Astrocyte (in vitro differentiated cells and primary cell): Measurements from ENCODE around the gene APP. TPM values are rescaled to one million over a fixed set of nuclear protein-coding genes. Genes with fewer than 3 reads are reported as not detected.
A peak's percentile ranks its signal among the peaks of the same experiment; 100 is the strongest.

ENCODE experiments used
- DNase-seq: peaks from one replicate; pipeline ENCODE4 v3.0.0-alpha.2; 2010; ENCODE audit warnings: low read depth
- FAIRE-seq: peaks from 2 replicates; lab custom pipeline; 2011; peaks lifted over from hg19 to GRCh38; lab: Jason Lieb, UNC
- H2AFZ ChIP-seq: 2 replicates; pipeline ENCODE4 v1.6.0; 2012; ENCODE audit warnings: low read depth, low read length, inconsistent platforms
- H3K27ac ChIP-seq: 2 replicates; pipeline ENCODE4 v1.5.1; 2011; ENCODE audit warnings: low read depth, low read length, inconsistent platforms
- H3K27me3 ChIP-seq: 2 replicates; pipeline ENCODE4 v1.6.0; 2011; ENCODE audit warnings: low read length, inconsistent platforms; ENCODE audit not compliant: insufficient read depth
- H3K36me3 ChIP-seq: 2 replicates; pipeline ENCODE4 v1.5.1; 2011; ENCODE audit warnings: low read length, inconsistent platforms; ENCODE audit not compliant: insufficient read depth
- H3K4me1 ChIP-seq: 2 replicates; pipeline ENCODE4 v1.5.1; 2011; ENCODE audit warnings: low read length, inconsistent platforms; ENCODE audit not compliant: insufficient read depth
- H3K4me2 ChIP-seq: 2 replicates; pipeline ENCODE4 v1.6.0; 2012; ENCODE audit warnings: low read length, inconsistent platforms
- H3K4me3 ChIP-seq: 2 replicates; pipeline ENCODE4 v1.5.1; 2011; ENCODE audit warnings: low read depth, mild to moderate bottlenecking, low read length, inconsistent platforms; ENCODE audit not compliant: insufficient read depth
- H3K79me2 ChIP-seq: 2 replicates; pipeline ENCODE4 v1.6.0; 2012; ENCODE audit warnings: mild to moderate bottlenecking, low read length, inconsistent platforms; ENCODE audit not compliant: insufficient read depth
- H3K9ac ChIP-seq: 2 replicates; pipeline ENCODE4 v1.6.0; 2012; ENCODE audit warnings: mild to moderate bottlenecking, low read length, inconsistent platforms
- H3K9me3 ChIP-seq: 2 replicates; pipeline ENCODE4 v1.5.1; 2012; ENCODE audit warnings: low read depth, mild to moderate bottlenecking, low read length, inconsistent platforms; ENCODE audit not compliant: insufficient read depth
- H4K20me1 ChIP-seq: 2 replicates; pipeline ENCODE4 v1.6.0; 2012; ENCODE audit warnings: low read length, inconsistent platforms; ENCODE audit not compliant: insufficient read depth
- H3K27ac Mint-ChIP-seq: one replicate; pipeline ENCODE4 v1.8.0; 2021; ENCODE audit warnings: mild to moderate bottlenecking, mixed read lengths; ENCODE audit not compliant: unreplicated experiment
- H3K27me3 Mint-ChIP-seq: one replicate; pipeline ENCODE4 v1.8.0; 2021; ENCODE audit warnings: low read depth, mixed read lengths; ENCODE audit not compliant: unreplicated experiment
- H3K36me3 Mint-ChIP-seq: one replicate; pipeline ENCODE4 v1.8.0; 2021; ENCODE audit warnings: low read depth, mixed read lengths; ENCODE audit not compliant: unreplicated experiment
- H3K4me1 Mint-ChIP-seq: one replicate; pipeline ENCODE4 v1.8.0; 2021; ENCODE audit warnings: low read depth, mixed read lengths; ENCODE audit not compliant: unreplicated experiment
- H3K4me3 Mint-ChIP-seq: one replicate; pipeline ENCODE4 v1.8.0; 2021; ENCODE audit warnings: mild to moderate bottlenecking, moderate library complexity, mixed read lengths; ENCODE audit not compliant: unreplicated experiment
- H3K9me3 Mint-ChIP-seq: one replicate; pipeline ENCODE4 v1.8.0; 2021; ENCODE audit warnings: mild to moderate bottlenecking, mixed read lengths; ENCODE audit not compliant: unreplicated experiment
- EZH2 ChIP-seq: IDR thresholded peaks from 2 replicates; pipeline ENCODE4 v1.6.1; 2012; ENCODE audit warnings: mild to moderate bottlenecking, low read length, inconsistent platforms; ENCODE audit not compliant: insufficient read depth
- total RNA-seq: library from RNA; stranded (reverse); gene quantifications from 2 replicates; pipeline ENCODE4 v1.2.1, GENCODE V29; 2021
- TF ChIP-seq, protein P1 (sequence below): IDR thresholded peaks from 2 replicates; pipeline ENCODE4 v1.5.1; 2011; ENCODE audit warnings: low read depth, mild to moderate bottlenecking, inconsistent platforms, low read length, moderate library complexity; ENCODE audit not compliant: insufficient read depth

APP gene
- total RNA-seq, 1 donor from 2014 or later, result 823 TPM

DNA sequence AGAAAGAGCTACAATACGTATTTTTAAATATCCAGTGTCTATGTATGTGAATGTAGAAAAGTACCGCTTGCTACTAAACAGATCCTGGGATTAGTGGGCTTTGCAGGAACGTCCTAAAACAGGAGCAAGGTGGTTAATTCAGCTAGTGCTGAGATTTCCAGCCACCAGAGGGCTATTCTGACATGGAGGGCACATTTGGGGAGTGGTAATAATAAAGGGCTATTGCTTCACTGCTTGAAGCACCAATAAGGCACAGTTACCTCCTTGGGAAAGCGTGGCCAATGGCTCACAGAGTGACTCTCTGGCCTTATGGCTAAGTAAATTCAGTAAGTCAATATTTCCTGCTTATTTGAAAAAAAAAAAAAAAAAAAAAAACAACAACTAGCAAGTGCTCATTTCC is 283.4 kb downstream of the APP start:
- no peak overlapping the region for H2AFZ ChIP-seq
- H3K36me3 ChIP-seq, result no peaks in the 10 kb centered on the region
- H3K9ac ChIP-seq, result no peak overlapping the region
- no peaks in the 10 kb centered on the region for H3K9me3 ChIP-seq
- FAIRE-seq (no peak), DNase-seq (no peak)
- H3K4me3 Mint-ChIP-seq, result no peak overlapping the region
- no peak for TF ChIP-seq EZH2
- TF ChIP-seq, protein P1, sequence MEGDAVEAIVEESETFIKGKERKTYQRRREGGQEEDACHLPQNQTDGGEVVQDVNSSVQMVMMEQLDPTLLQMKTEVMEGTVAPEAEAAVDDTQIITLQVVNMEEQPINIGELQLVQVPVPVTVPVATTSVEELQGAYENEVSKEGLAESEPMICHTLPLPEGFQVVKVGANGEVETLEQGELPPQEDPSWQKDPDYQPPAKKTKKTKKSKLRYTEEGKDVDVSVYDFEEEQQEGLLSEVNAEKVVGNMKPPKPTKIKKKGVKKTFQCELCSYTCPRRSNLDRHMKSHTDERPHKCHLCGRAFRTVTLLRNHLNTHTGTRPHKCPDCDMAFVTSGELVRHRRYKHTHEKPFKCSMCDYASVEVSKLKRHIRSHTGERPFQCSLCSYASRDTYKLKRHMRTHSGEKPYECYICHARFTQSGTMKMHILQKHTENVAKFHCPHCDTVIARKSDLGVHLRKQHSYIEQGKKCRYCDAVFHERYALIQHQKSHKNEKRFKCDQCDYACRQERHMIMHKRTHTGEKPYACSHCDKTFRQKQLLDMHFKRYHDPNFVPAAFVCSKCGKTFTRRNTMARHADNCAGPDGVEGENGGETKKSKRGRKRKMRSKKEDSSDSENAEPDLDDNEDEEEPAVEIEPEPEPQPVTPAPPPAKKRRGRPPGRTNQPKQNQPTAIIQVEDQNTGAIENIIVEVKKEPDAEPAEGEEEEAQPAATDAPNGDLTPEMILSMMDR, result no peak
- no peaks in the 10 kb centered on the region for H3K4me1 ChIP-seq
- H3K9me3 Mint-ChIP-seq, result no peaks in the 10 kb centered on the region
- H3K27me3 ChIP-seq, result no peaks in the 10 kb centered on the region
- no peak overlapping the region for H3K27ac ChIP-seq
- no peak overlapping the region for H3K27ac Mint-ChIP-seq
- no peak overlapping the region for H3K4me3 ChIP-seq
- H3K36me3 Mint-ChIP-seq, result peaks cover 23% of the 10 kb centered on the region
- no peaks in the 10 kb centered on the region for H3K27me3 Mint-ChIP-seq
- H3K4me1 Mint-ChIP-seq, result peaks cover 5% of the 10 kb centered on the region
- H3K79me2 ChIP-seq, result no peaks in the 10 kb centered on the region
- H4K20me1 ChIP-seq, result no peaks in the 10 kb centered on the region
- H3K4me2 ChIP-seq, result no peak overlapping the region

DNA sequence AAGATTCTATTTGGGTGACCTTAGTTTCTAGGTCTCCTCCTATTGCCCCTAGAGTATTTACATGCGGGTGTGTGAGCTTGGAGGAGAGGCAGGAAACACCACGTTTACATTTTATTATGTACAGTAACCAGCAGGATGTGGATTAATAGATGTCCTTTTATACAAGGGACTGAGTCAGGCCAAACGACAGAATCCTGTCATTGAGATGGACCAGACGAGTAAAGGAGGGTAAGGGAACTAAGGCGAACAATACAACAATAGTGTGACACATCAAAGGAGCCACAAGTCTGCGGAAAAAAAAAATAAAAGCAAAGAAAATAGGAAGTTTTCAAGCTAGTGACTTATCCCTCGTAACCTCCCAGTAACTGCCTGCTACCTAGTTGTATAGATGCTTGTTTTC is 284.7 kb downstream of the APP start:
- no peak for FAIRE-seq

DNA sequence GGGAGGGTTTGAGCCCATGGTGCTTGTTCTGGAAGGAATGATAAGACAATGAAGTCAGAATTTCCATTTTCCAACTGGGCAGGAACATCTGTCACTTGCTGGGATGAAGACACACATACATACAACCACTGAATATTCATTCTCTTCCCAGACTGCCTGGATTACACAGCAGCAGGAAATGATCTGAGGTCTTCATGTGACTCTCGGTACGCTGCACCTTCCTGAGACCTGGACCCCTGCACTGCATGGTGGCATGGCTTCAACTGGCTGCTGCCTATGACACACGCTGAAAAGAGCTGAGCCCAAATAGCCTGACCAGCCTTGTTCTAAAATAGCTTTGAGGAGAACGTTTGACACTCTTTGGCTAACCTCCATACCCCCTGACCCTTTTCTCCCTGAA is 285.2 kb downstream of the APP start:
- Mint-ChIP-seq H3K4me1 (peaks cover 5% of the 10 kb centered on the region), H3K36me3 (peaks cover 20% of the 10 kb centered on the region), H3K27ac (no peak overlapping the region), H3K9me3 (no peaks in the 10 kb centered on the region), H3K27me3 (no peaks in the 10 kb centered on the region), H3K4me3 (no peak overlapping the region)
- no peak for TF ChIP-seq EZH2
- TF ChIP-seq, protein P1, result no peak
- H3K27ac ChIP-seq, result peak overlapping the region; percentile 14
- H2AFZ ChIP-seq, result no peak overlapping the region
- DNase-seq, result no peak
- H3K4me3 ChIP-seq, result no peak overlapping the region
- peaks cover 9% of the 10 kb centered on the region for H4K20me1 ChIP-seq
- H3K79me2 ChIP-seq, result no peaks in the 10 kb centered on the region
- no peaks in the 10 kb centered on the region for H3K9me3 ChIP-seq
- FAIRE-seq, result no peak
- no peaks in the 10 kb centered on the region for H3K27me3 ChIP-seq
- no peak overlapping the region for H3K9ac ChIP-seq
- no peaks in the 10 kb centered on the region for H3K4me1 ChIP-seq
- H3K4me2 ChIP-seq, result no peak overlapping the region
- H3K36me3 ChIP-seq, result peaks cover 9% of the 10 kb centered on the region

More for the DNA sequence above, 284.7 kb downstream of the APP start:
- H4K20me1 ChIP-seq, result peaks cover 9% of the 10 kb centered on the region
- TF ChIP-seq EZH2, result no peak
- TF ChIP-seq, protein P1, result no peak
- Mint-ChIP-seq H3K9me3 (no peaks in the 10 kb centered on the region), H3K27ac (no peak overlapping the region), H3K4me3 (no peak overlapping the region), H3K27me3 (no peaks in the 10 kb centered on the region), H3K4me1 (peaks cover 5% of the 10 kb centered on the region), H3K36me3 (peaks cover 23% of the 10 kb centered on the region)
- no peaks in the 10 kb centered on the region for H3K27me3 ChIP-seq
- H3K27ac ChIP-seq, result peak overlapping the region; percentile 14
- H2AFZ ChIP-seq, result no peak overlapping the region
- DNase-seq, result no peak
- no peak overlapping the region for H3K4me2 ChIP-seq
- H3K36me3 ChIP-seq, result peaks cover 6% of the 10 kb centered on the region
- no peak overlapping the region for H3K4me3 ChIP-seq
- H3K9ac ChIP-seq, result no peak overlapping the region
- H3K79me2 ChIP-seq, result no peaks in the 10 kb centered on the region
- no peaks in the 10 kb centered on the region for H3K9me3 ChIP-seq
- no peaks in the 10 kb centered on the region for H3K4me1 ChIP-seq
